ENCODE data around the gene ESF1.

DNA sequence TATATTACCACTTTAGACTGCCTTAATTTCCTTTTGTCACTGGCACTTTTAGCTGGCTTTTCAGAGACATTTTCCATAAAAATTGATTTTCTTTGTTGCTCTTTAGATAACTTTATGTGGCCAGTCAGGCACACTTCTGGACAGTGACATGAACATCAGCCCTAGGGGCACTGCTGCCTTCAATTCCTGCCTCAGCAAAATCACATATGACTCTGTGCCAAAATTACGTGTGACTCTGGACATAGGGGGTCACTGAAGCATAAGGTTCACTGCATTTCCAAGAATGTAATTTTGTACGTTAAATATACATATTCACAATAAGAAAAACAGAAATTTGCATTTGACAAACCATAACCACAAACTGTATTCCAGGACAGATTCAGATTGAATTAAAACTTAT is 66.5 kb downstream of the ESF1 start:
- TF ChIP-seq, protein P1, sequence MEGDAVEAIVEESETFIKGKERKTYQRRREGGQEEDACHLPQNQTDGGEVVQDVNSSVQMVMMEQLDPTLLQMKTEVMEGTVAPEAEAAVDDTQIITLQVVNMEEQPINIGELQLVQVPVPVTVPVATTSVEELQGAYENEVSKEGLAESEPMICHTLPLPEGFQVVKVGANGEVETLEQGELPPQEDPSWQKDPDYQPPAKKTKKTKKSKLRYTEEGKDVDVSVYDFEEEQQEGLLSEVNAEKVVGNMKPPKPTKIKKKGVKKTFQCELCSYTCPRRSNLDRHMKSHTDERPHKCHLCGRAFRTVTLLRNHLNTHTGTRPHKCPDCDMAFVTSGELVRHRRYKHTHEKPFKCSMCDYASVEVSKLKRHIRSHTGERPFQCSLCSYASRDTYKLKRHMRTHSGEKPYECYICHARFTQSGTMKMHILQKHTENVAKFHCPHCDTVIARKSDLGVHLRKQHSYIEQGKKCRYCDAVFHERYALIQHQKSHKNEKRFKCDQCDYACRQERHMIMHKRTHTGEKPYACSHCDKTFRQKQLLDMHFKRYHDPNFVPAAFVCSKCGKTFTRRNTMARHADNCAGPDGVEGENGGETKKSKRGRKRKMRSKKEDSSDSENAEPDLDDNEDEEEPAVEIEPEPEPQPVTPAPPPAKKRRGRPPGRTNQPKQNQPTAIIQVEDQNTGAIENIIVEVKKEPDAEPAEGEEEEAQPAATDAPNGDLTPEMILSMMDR (IDR thresholded peaks at IDR 0.05; ENCODE audit: low read depth, low read length, missing input control) = no peak
- no peak for TF ChIP-seq TAF1 (conservative IDR thresholded peaks at IDR 0.05)
- no peak for TF ChIP-seq SP1 (IDR thresholded peaks at IDR 0.05)
- TF ChIP-seq, protein P2, sequence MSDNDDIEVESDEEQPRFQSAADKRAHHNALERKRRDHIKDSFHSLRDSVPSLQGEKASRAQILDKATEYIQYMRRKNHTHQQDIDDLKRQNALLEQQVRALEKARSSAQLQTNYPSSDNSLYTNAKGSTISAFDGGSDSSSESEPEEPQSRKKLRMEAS (IDR thresholded peaks at IDR 0.05) = no peak
- TF ChIP-seq EGR1 (IDR thresholded peaks at IDR 0.05; ENCODE audit: low read depth in 2 of 2) = no peak
- TF ChIP-seq HNF4A (conservative IDR thresholded peaks at IDR 0.05) = no peak
- no peak for TF ChIP-seq GABPA (IDR thresholded peaks at IDR 0.05 in 1 of 2, conservative IDR thresholded peaks at IDR 0.05 in 1 of 2)
- no peak for TF ChIP-seq REST (IDR thresholded peaks at IDR 0.05)
- no peak for TF ChIP-seq RAD21 (IDR thresholded peaks at IDR 0.05)
- no peak for TF ChIP-seq JUND (IDR thresholded peaks at IDR 0.05)

Data from liver (tissue), 3 donors.